Measurements from ENCODE around the gene PROSER3. TPM values are rescaled to one million over a fixed set of nuclear protein-coding genes. Genes with fewer than 3 reads are reported as not detected.

Gene PROSER3
- total RNA-seq, 4 donors from 2014 or later, result 14.2 to 32.7 (median 19.9) TPM

DNA sequence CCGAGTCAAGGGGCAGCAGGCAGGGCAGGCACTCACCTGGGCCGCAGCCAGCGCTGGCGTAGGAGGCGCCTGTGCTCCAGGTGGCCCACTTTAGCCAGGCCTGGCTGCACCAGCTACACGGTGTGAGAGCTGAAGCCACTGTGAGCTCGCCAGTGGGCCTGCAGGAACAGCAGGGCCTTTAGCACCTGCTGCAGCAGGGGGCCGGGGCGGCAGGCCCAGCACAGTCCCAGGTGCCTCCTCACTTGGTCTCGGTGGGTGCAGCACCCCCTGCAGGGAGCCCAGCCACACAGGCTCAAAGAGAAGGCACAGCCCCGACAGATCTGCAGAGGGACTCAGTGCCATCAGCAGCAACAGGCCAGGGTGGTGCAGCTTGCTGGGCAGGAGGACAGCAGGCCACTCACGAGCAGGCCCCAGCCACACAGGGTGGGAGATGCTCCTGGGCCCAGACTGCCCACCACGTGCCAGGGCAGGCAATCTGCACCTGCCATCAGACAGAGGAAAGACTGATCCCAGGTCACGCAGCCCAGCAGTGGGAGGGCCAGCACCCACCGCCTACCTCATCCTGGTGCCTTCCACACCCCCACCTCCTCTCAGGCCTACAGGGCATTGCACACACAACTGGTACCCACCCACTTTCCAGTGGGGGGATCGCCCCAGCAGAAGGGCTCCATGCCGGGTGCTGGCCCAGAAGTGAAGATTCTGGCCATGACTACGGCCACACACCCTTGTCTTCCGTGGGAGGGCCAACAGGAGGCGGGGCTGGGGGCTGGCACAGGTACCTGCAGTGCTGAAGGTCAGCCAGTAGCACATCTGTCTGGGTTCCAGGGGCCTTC is 33.2 kb downstream of the PROSER3 start:
- no peak for DNase-seq (ENCODE audit: low spot score in 2 of 2)
- H3K27ac ChIP-seq, result no peak overlapping the region
- H3K4me3 ChIP-seq, result no peak overlapping the region
- H3K36me3 ChIP-seq, result peaks cover 0 to 22% (median 0%) of the 10 kb centered on the region in 3 donors
- 54 to 62% methylated on average over 13 to 17 of the region's 20 CpGs for WGBS, 2 donors
- peaks cover 0 to 6% of the 10 kb centered on the region in 2 donors for H3K27me3 ChIP-seq
- no peaks in the 10 kb centered on the region for H3K9me3 ChIP-seq
- H3K4me1 ChIP-seq, result no peaks in the 10 kb centered on the region
- TF ChIP-seq, protein P1, sequence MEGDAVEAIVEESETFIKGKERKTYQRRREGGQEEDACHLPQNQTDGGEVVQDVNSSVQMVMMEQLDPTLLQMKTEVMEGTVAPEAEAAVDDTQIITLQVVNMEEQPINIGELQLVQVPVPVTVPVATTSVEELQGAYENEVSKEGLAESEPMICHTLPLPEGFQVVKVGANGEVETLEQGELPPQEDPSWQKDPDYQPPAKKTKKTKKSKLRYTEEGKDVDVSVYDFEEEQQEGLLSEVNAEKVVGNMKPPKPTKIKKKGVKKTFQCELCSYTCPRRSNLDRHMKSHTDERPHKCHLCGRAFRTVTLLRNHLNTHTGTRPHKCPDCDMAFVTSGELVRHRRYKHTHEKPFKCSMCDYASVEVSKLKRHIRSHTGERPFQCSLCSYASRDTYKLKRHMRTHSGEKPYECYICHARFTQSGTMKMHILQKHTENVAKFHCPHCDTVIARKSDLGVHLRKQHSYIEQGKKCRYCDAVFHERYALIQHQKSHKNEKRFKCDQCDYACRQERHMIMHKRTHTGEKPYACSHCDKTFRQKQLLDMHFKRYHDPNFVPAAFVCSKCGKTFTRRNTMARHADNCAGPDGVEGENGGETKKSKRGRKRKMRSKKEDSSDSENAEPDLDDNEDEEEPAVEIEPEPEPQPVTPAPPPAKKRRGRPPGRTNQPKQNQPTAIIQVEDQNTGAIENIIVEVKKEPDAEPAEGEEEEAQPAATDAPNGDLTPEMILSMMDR (IDR thresholded peaks at IDR 0.05), result no peak
- TF ChIP-seq EP300 (IDR thresholded peaks at IDR 0.05), result no peak
- TF ChIP-seq POLR2A (IDR thresholded peaks at IDR 0.05), result no peak

GRCh38 chr19:35791814-35792279 is 33.9 kb downstream of the PROSER3 start:
- WGBS, 2 donors, result 69 to 89% methylated on average over 6 to 8 of the region's 9 CpGs
- no peaks in the 10 kb centered on the region for H3K4me1 ChIP-seq
- no peak for TF ChIP-seq POLR2A (IDR thresholded peaks at IDR 0.05)
- TF ChIP-seq EP300 (IDR thresholded peaks at IDR 0.05), result no peak
- TF ChIP-seq, protein P1 (IDR thresholded peaks at IDR 0.05), result no peak
- no peaks in the 10 kb centered on the region for H3K9me3 ChIP-seq
- H3K36me3 ChIP-seq, result peaks cover 0 to 15% (median 0%) of the 10 kb centered on the region in 3 donors
- DNase-seq (ENCODE audit: low spot score in 2 of 2), result no peak
- H3K4me3 ChIP-seq, result no peak overlapping the region
- no peak overlapping the region for H3K27ac ChIP-seq
- H3K27me3 ChIP-seq, result peaks cover 0 to 13% of the 10 kb centered on the region in 2 donors

DNA sequence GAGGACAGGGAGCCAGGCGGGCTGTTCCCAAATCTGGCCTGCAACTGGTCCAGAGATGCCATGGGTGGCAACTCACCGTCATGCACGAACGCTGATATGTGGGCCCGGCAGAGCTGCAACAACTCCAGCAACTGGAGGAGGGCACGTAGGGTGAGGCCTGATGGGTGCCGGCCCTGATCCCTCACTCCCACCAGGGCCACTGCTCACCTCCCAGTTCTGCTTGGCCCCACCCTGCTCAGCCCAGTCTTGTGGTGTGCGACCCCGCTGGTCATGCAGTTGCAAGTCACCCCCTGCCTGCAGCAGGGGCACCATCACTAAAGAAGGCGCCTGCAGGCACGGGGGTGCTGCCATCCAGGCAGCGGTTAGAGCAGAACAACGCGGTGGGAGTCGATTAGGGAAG is 34.3 kb downstream of the PROSER3 start:
- Histone ChIP-seq H3K9me3 (no peaks in the 10 kb centered on the region), H3K27ac (no peak overlapping the region), H3K4me1 (peaks cover 0 to 3% (median 0%) of the 10 kb centered on the region in 4 donors), H3K36me3 (peaks cover 0 to 11% (median 0%) of the 10 kb centered on the region in 3 donors), H3K27me3 (peaks cover 0 to 18% of the 10 kb centered on the region in 2 donors), H3K4me3 (no peak overlapping the region)
- no peak for DNase-seq (ENCODE audit: low spot score in 2 of 2)
- WGBS, 2 donors, result 67 to 86% methylated on average over 8 to 15 of the region's 15 CpGs
- TF ChIP-seq POLR2A (IDR thresholded peaks at IDR 0.05) (no peak), EP300 (IDR thresholded peaks at IDR 0.05) (no peak)
- TF ChIP-seq, protein P1 (IDR thresholded peaks at IDR 0.05), result no peak

- H3K4me1 ChIP-seq, result peaks cover 0 to 8% (median 0%) of the 10 kb centered on the region in 4 donors
- no peak for DNase-seq (ENCODE audit: low spot score in 2 of 2)
- TF ChIP-seq, protein P1 (IDR thresholded peaks at IDR 0.05), result no peak
- TF ChIP-seq POLR2A (IDR thresholded peaks at IDR 0.05) (no peak), EP300 (IDR thresholded peaks at IDR 0.05) (no peak)
- no peaks in the 10 kb centered on the region for H3K9me3 ChIP-seq
- H3K36me3 ChIP-seq, result peaks cover 0 to 5% (median 0%) of the 10 kb centered on the region in 3 donors
- H3K4me3 ChIP-seq, result no peak overlapping the region
- no peak overlapping the region for H3K27ac ChIP-seq
- peaks cover 0 to 23% of the 10 kb centered on the region in 2 donors for H3K27me3 ChIP-seq
- WGBS, 2 donors, result 65 to 74% methylated on average over 8 of the region's 8 CpGs
Measured at GRCh38 chr19:35792888-35793287, 34.9 kb downstream of the PROSER3 start.

Data from tibial nerve (tissue), 4 donors.